ENCODE results near the gene TTLL5.

GRCh38 chr14:75981426-75982265 lies 320.6 kb downstream of the TTLL5 start, which contains the start of gene TGFB3:
- TF ChIP-seq CTCF (IDR thresholded peaks at IDR 0.05) = peak in 1 of 4 experiments; percentile 8
- TF ChIP-seq POLR2A (IDR thresholded peaks at IDR 0.05) = peak; percentile 71 to 82
